ENCODE data around the gene PITPNC1. TPM values are rescaled to one million over a fixed set of nuclear protein-coding genes. Genes with fewer than 3 reads are reported as not detected.
A peak's percentile ranks its signal among the peaks of the same experiment; 100 is the strongest.
"Not testable (repeated sequence)": the region's sequence is repeated elsewhere in the genome, so short reads cannot be mapped to it uniquely, and the experiment has no call there.

Gene PITPNC1
- total RNA-seq = 1 to 10 TPM; 2.3 to 8.6 (median 4.3) TPM

DNA sequence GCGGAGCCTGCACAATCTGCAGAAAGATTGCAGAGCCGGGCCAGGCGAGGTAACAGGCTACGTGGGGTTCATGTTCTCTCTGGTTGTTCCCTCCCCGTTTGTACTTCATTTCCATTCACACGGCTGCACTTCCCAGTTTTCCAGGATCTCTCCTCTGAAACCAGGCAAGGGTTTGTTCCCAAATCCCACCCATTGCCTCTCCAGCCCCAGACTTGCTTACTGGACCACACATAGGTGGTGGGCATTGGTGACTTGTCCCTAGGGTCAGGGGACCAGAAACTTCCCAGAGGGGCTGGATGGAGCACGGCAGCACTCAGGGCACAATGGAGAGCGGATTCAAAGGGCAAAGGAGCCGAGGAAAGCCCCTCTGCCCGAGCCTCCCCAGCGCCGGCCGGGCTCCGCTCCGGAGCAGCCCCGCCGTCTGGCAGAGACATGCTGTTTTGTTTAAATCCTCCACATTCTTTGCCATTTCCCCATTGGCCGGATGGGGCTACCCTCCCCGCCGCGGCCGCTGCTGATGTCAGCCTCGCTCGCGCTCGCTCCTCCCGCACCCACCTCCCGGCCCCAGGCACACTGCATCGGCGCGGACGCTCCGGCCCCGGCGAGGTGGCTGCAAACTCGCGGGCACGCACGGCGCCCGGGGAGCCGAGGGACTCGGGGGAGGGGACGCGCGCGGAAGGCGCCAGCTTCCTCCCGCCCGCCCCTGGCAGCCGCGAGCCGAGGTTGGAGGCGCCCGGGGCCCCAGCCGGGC lies at the start of gene PITPNC1:
Gene PITPNC1 (plus strand): TSS at position 545 of the 751 bp plus-strand sequence.
- peaks cover 6 to 9% of the 10 kb centered on the region in 2 donors for H3K4me1 ChIP-seq
- in situ Hi-C loops (cut with MboI; ENCODE audit: low sequenced_read_pairs in 4 of 4) = loop anchor here in 2 of 4 donors (5.0 to 10.0 kb wide), 4 partner anchors 95 to 310 kb away; no protein-coding TSS in a partner anchor
- ATAC-seq = peak; percentile 18 to 23

GRCh38 chr17:67328026-67328425 lies 49.1 kb upstream of the PITPNC1 start:
- in situ Hi-C loops (cut with MboI; ENCODE audit: low sequenced_read_pairs in 4 of 4) = no loop called here
- ATAC-seq = no peak

More for the DNA sequence above, at the start of gene PITPNC1:
- intact Hi-C loops (cut with DNase I; ENCODE audit: low total_unique reads) = loop anchor here (5.0 kb wide), 1 partner anchor 115 kb away; no protein-coding TSS in a partner anchor
- TF ChIP-seq POLR2A (IDR thresholded peaks at IDR 0.05) (peak; percentile 63 to 82), CTCF (IDR thresholded peaks at IDR 0.05 in 4 of 5, conservative IDR thresholded peaks at IDR 0.05 in 1 of 5) (no peak)
- DNase-seq = peak; percentile 53 to 54
- Histone ChIP-seq H3K27me3 (no peaks in the 10 kb centered on the region), H3K9me3 (no peaks in the 10 kb centered on the region), H3K4me3 (peak within 1 kb of the TSS; percentile 59 to 85 (median 78)), H3K27ac (peak within 1 kb of the TSS; percentile 79 to 94 (median 84)), H3K36me3 (no peaks in the 10 kb centered on the region)

GRCh38 chr17:67331381-67332161 lies 45.5 kb upstream of the PITPNC1 start:
- in situ Hi-C loops (cut with MboI; ENCODE audit: low sequenced_read_pairs in 4 of 4); H3K27ac ChIP-seq: not testable (repeated sequence)

More at GRCh38 chr17:67328026-67328425, 49.1 kb upstream of the PITPNC1 start:
- H3K27ac ChIP-seq = no peak overlapping the region
- TF ChIP-seq CTCF (IDR thresholded peaks at IDR 0.05 in 4 of 5, conservative IDR thresholded peaks at IDR 0.05 in 1 of 5) (no peak), POLR2A (IDR thresholded peaks at IDR 0.05) (no peak)
- intact Hi-C loops (cut with DNase I; ENCODE audit: low total_unique reads) = no loop called here
- no peak for DNase-seq
- no peak overlapping the region for H3K4me3 ChIP-seq
- H3K27me3 ChIP-seq = no peaks in the 10 kb centered on the region
- no peaks in the 10 kb centered on the region for H3K36me3 ChIP-seq
- H3K4me1 ChIP-seq = no peaks in the 10 kb centered on the region
- no peaks in the 10 kb centered on the region for H3K9me3 ChIP-seq

DNA sequence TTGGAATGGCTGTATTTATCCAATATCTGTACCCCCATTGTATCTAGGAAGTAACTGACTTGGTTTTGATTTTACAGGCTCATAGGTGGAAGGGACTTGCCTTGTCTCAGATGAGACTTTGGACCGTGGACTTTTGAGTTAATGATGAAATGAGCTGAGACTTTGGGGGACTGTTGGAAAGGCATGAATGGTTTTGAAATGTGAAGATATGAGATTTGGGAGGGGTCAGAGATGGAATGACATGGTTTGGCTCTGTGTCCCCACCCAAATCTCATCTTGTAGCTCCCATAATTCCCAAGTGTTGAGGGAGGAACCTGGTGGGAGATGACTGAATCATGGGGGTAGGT lies 44.9 kb upstream of the PITPNC1 start:
- ATAC-seq; H3K9me3 ChIP-seq; H3K4me3 ChIP-seq; DNase-seq; H3K27me3 ChIP-seq; intact Hi-C loops (cut with DNase I; ENCODE audit: low total_unique reads); in situ Hi-C loops (cut with MboI; ENCODE audit: low sequenced_read_pairs in 4 of 4); H3K36me3 ChIP-seq; H3K27ac ChIP-seq; H3K4me1 ChIP-seq: not testable (repeated sequence)

More at GRCh38 chr17:67331381-67332161, 45.5 kb upstream of the PITPNC1 start:
- intact Hi-C loops (cut with DNase I; ENCODE audit: low total_unique reads); H3K4me3 ChIP-seq; ATAC-seq; H3K36me3 ChIP-seq; H3K4me1 ChIP-seq; H3K9me3 ChIP-seq; H3K27me3 ChIP-seq; DNase-seq: not testable (repeated sequence)

DNA sequence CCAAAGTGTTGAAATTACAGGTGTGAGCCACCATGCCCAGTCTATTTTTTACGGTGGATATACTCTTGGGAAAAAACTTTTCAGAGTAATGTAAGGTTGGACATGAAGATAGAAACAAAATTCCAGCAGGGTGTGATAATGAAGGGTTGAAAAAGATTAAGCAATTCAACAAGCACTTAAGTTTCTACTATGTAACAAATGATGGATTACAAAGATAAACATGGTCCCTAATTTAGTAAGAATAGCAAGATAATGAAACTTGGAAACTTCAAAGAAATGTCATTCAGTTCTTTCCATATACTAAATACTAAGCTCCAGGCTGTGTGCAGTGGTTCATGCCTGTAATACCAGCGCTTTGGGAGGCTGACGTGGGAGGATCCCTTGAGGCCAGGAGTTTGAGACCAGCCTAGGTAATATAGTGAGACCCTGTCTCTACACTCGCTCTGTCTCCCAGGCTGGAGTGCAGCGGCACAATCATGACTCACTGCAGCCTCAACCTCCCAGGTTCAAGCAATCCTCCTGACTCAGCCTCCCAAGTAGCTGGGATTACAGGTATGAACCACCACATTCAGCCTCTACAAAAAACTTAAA lies 41.7 kb upstream of the PITPNC1 start:
- intact Hi-C loops (cut with DNase I; ENCODE audit: low total_unique reads) = no loop called here
- in situ Hi-C loops (cut with MboI; ENCODE audit: low sequenced_read_pairs in 4 of 4) = no loop called here
- DNase-seq (no peak), ATAC-seq (no peak)
- Histone ChIP-seq H3K9me3 (no peaks in the 10 kb centered on the region), H3K4me1 (no peaks in the 10 kb centered on the region), H3K36me3 (peaks cover 0 to 12% of the 10 kb centered on the region in 2 donors), H3K27me3 (no peaks in the 10 kb centered on the region), H3K4me3 (no peak overlapping the region), H3K27ac (no peak overlapping the region)
- TF ChIP-seq POLR2A (IDR thresholded peaks at IDR 0.05) = no peak
- no peak for TF ChIP-seq CTCF (IDR thresholded peaks at IDR 0.05 in 4 of 5, conservative IDR thresholded peaks at IDR 0.05 in 1 of 5)

Data from gastrocnemius medialis (tissue), 4 donors.